AML-193 (cell line): ENCODE results near the gene FHOD1.

ENCODE experiments used
- DNase-seq, 2 experiments: peaks; one replicate each; lab custom pipeline; 2025; lab: John Stamatoyannopoulos, UW

The FHOD1 gene

GRCh38 chr16:67207249-67208091 is 39.8 kb downstream of the FHOD1 start:
- DNase-seq = no peak

- no peak for DNase-seq
These were observed 40.4 kb downstream of the FHOD1 start for GRCh38 chr16:67206838-67207248.

GRCh38 chr16:67206129-67206837 is 41.0 kb downstream of the FHOD1 start:
- no peak for DNase-seq

DNA sequence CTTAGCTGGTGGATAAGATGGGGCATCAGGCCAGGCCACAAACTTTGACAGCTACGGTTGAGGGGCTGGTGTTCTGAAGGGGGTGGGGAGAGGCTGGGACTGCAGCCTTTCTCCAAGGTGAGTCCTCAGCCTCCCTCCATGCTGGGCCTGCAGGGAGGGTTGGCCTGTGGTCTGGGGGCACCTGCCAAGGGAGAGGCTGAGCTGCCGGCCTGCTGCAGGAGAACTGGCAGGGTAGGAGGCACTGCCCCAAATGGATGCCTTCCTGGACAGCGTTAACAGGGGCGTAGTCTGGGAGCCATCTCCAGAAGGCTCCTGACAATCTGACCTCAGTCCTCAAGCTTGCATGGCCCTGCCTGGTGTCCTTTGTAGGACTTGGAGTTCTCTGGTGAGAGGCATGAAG is 43.2 kb downstream of the FHOD1 start:
- no peak for DNase-seq

GRCh38 chr16:67202956-67203493 is 44.3 kb downstream of the FHOD1 start:
- no peak for DNase-seq

DNA sequence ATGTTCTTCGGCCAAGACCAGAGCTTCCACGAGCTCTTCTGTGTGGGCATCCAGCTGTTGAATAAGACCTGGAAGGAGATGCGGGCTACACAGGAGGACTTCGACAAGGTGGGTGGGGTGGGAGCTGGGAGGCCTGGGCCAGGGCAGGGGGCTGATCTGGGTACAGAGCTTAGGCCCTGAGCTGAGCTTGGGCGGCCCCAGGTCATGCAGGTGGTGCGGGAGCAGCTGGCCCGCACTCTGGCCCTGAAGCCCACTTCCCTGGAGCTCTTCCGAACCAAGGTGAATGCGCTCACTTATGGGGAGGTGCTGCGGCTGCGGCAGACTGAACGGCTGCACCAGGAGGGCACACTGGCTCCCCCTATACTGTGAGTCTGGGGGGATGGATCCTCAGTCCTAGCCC is 44.9 kb downstream of the FHOD1 start:
- DNase-seq = no peak

GRCh38 chr16:67201411-67202345 is 45.6 kb downstream of the FHOD1 start:
- DNase-seq = no peak

DNA sequence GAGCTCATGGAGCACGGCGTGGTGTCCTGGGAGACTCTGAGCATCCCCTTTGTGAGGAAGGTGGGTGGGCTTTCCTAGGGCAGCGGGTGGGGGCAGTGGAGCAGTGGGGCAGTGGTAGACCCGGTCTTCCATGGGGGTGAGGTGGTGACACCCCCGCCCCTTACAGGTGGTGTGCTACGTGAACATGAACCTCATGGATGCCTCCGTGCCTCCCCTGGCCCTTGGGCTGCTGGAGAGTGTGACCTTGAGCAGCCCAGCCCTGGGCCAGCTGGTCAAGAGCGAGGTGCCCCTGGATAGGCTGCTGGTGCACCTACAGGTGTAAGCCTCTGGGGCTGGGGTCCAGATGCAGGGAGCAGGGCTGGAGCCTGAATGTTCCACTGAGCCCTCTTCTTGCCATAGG is 46.8 kb downstream of the FHOD1 start:
- no peak for DNase-seq

DNA sequence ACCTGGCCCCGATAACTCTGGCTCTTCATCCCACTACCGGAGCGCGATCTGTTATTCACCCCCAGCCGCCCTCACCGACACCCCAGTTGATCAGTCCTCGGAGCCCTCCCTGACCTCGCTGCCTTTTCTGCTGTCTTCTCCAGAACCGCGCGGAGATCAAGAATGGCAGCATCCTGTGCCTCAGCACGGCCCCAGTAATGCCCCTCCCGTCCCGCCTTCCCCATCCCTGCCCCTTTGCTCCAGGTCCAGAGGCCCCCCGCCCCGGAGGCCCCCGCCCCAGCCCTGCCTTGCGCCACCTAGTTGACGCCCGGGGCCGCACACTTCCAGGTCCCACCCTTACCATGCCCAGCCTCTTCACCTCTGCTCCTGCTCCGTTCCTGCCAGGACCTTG is 47.5 kb downstream of the FHOD1 start:
- DNase-seq = no peak

- no peak for DNase-seq
These were observed 48.1 kb downstream of the FHOD1 start, which contains the start of gene ELMO3 for GRCh38 chr16:67199011-67199807. TSS of gene ELMO3 (plus strand) at chr16:67199131. CDS start at chr16:67199327, 196 bp downstream.

DNA sequence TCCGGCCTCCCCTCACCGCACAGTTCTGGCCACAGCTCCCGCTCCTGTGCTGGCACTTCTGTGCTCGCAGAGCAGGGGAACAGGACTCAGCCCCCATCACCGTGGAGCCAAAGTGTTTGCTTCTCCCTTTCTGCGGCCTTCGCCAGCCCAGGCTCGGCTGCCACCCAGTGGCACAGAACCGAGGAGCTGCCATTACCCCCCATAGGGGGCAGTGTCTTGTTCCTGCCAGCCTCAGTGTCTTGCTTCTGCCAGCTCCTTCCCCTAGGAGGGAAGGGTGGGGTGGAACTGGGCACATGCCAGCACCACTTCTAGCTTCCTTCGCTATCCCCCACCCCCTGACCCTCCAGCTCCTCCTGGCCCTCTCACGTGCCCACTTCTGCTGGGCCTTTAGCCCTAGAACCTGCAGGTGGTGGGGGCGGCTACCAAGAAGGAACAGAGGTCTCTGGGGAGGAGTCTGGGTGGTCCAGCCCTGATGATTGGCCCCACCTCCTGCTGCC is 49.0 kb downstream of the FHOD1 start:
- DNase-seq = peak in 1 of 2 experiments; percentile 36

- DNase-seq = no peak
These were observed 49.6 kb downstream of the FHOD1 start for GRCh38 chr16:67197704-67198103.

DNA sequence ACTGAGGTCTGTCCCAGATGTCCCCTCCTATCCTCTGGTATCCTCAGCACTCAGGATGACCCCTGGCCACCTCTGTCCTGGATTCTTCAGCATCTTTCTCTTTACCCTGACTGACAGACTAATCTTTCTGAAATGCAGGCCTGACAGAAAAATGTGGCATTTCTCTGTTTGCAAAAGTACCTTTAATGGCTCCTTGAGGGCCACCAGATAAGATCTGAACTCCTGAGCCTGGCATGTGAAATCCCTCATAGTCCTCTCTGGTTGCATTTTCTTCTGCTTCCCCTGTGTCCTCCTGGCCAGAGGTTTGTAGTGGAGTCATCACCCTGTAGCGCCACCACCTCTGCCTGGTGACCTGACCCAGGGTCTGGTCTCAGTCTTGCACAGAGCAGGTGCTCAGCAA is 50.4 kb downstream of the FHOD1 start:
- no peak for DNase-seq

DNA sequence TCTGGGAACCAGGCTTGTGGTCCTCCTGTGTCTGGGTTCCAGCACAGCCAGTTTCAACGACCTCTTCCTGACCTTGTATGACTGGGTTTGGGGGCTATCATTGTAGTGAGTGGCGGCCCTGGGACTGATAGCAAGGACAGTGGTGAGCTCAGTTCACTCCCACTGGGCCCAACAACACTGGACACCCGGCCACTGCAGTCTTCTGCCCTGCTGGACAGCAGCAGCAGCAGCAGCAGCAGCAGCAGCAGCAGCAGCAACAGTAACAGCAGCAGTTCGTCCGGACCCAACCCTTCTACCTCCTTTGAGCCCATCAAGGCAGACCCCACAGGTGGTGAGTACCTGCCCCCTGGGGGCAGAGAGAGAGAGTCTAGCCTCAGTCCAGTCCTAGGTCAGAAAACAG is 51.6 kb downstream of the FHOD1 start:
- DNase-seq = no peak

- DNase-seq = no peak
These were observed 53.0 kb downstream of the FHOD1 start for GRCh38 chr16:67194260-67194659.

DNA sequence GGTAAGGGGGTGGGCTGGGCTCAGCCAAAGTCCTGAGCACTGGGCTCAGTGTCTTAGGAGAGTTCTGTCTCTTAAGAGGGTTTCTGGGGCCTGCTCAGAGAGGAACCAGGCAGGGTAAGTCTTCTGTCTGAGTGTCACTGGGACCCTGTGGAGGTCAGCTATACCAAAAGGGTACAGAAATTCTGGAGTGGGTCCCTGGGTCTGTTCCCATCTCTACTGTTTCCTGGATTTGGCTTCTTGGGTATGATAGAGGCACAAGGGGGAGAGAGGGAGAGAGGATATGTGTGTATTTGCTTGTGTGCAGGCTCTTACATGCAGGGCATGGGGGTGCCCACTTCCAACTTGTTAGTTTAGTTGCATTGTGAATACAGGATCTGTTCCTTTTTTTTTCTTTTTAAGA is 53.7 kb downstream of the FHOD1 start:
- no peak for DNase-seq

DNA sequence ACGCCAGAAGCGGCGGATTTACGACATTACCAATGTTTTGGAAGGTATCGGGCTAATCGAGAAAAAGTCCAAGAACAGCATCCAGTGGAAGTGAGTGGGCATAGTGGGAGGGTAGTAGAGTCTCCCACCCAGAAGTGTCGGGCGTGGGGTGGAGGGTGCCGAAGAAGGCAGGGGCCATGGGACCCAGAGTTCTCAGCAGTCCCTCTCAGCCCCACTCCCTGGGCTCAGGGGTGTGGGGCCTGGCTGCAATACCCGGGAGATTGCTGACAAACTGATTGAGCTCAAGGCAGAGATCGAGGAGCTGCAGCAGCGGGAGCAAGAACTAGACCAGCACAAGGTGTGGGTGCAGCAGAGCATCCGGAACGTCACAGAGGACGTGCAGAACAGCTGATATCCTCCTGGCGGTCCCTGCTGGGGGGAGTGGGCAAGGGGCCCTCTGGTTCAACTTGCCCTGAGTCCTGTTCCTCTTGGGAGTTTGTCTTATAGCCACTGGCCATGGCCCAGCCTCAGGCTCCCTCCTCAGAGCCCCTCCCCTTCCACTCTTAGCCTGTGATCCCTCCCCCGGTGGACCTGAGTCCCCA is 54.4 kb downstream of the FHOD1 start:
- DNase-seq = no peak

DNA sequence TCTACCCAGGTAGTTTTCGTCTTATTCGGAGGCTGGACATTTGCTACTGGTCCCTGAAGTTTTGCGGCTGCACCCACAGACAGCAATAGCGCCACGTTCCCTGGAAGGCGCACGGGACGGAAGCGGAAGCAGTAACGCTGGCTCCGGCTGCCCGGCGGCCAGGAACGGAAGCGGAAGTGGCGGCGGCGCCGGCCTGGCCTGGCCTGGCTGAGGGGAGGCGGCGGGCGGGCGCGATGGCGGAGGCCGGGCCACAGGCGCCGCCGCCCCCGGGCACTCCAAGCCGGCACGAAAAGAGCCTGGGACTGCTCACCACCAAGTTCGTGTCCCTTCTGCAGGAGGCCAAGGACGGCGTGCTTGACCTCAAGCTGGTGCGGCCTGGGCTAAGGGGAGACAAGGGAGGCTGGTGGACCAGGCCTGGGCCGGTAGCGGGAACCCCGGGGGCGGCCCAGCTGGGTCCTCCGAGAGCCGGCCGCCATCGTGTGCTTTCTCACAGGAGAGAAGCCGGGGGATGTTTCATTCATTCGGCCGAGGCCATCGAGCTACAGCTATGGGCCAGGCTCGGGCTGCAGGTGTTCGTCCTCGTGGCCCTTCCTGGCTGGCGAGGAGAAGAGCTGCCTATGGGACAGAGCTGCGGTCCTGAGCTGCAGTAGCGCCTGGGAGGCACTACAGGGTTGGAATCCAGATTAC is 55.1 kb downstream of the FHOD1 start, which contains the start of gene E2F4:
Gene E2F4 (plus strand): TSS at position 161 of the 687 bp plus-strand sequence. CDS start 73 bp downstream, at position 234.
- DNase-seq = peak; percentile 86 to 92

GRCh38 chr16:67191411-67191994 is 55.8 kb downstream of the FHOD1 start:
- no peak for DNase-seq
